GM12878 (cell line): ENCODE results near the gene RCCD1. TPM values are rescaled to one million over a fixed set of nuclear protein-coding genes. Genes with fewer than 3 reads are reported as not detected.

Source experiments
- ATF2 ChIP-seq: IDR thresholded peaks from 2 replicates; pipeline ENCODE4 v1.6.1; 2012; ENCODE audit warnings: low read length, inconsistent platforms
- ATF3 ChIP-seq: IDR thresholded peaks from 2 replicates; pipeline ENCODE4 v1.6.1; 2011; ENCODE audit warnings: low read depth, mild to moderate bottlenecking, low read length, moderate library complexity, borderline replicate concordance; ENCODE audit errors: extremely low read depth
- BHLHE40 ChIP-seq, 2 experiments: fragments of 450-650 bp in 1 of 2; IDR thresholded peaks; 2 replicates each; pipeline ENCODE4 v1.6.1; 2011 to 2017; ENCODE audit warnings: low read depth in 2 of 2, borderline replicate concordance in 1 of 2, improper control_type of control experiment in 1 of 2, low read length in 1 of 2, mild to moderate bottlenecking in 1 of 2
- CHD2 ChIP-seq: IDR thresholded peaks from 2 replicates; pipeline ENCODE4 v1.6.1; 2011; ENCODE audit warnings: low read depth, low read length, improper control_type of control experiment, borderline replicate concordance
- DPF2 ChIP-seq: fragments of 450-650 bp; IDR thresholded peaks from 2 replicates; pipeline ENCODE4 v1.6.1; 2017; ENCODE audit warnings: mild to moderate bottlenecking
- GATAD2B ChIP-seq: fragments of 450-650 bp; conservative IDR thresholded peaks from 2 replicates; pipeline ENCODE4 v1.6.1; 2017; ENCODE audit warnings: low read depth, mild to moderate bottlenecking, moderate library complexity
- HDAC6 ChIP-seq: fragments of 200-600 bp; sonication (generic); IDR thresholded peaks from one replicate; pipeline ENCODE4 v1.8.0; 2017; ENCODE audit warnings: antibody characterized with exemption; ENCODE audit not compliant: unreplicated experiment
- HSF1 ChIP-seq: fragments of 150-350 bp; IDR thresholded peaks from 2 replicates; pipeline ENCODE4 v1.6.1; 2014; ENCODE audit warnings: mild to moderate bottlenecking, low read depth, low read length
- JUND ChIP-seq: IDR thresholded peaks from 2 replicates; pipeline ENCODE4 v1.6.1; 2012; ENCODE audit warnings: low read depth, mild to moderate bottlenecking, low read length, improper control_type of control experiment, moderate library complexity
- KDM1A ChIP-seq: fragments of 200-600 bp; sonication (generic); IDR thresholded peaks from 2 replicates; pipeline ENCODE4 v1.6.1; 2016; ENCODE audit warnings: borderline replicate concordance
- MTA2 ChIP-seq: fragments of 450-650 bp; IDR thresholded peaks from 2 replicates; pipeline ENCODE4 v1.6.1; 2016; ENCODE audit warnings: low read depth, mild to moderate bottlenecking, moderate library complexity
- NFIC ChIP-seq: IDR thresholded peaks from 2 replicates; pipeline ENCODE4 v1.6.1; 2012; ENCODE audit warnings: low read depth, mild to moderate bottlenecking, inconsistent platforms, low read length, moderate library complexity
- NFXL1 ChIP-seq: fragments of 450-650 bp; IDR thresholded peaks from 2 replicates; pipeline ENCODE4 v1.6.1; 2017; ENCODE audit warnings: antibody characterized with exemption, mild to moderate bottlenecking, borderline replicate concordance
- NFYB ChIP-seq: IDR thresholded peaks from 2 replicates; pipeline ENCODE4 v1.6.1; 2011; ENCODE audit warnings: low read depth, mild to moderate bottlenecking, low read length, improper control_type of control experiment, moderate library complexity; ENCODE audit not compliant: insufficient read depth
- PBX3 ChIP-seq: IDR thresholded peaks from 2 replicates; pipeline ENCODE4 v1.6.1; 2011; ENCODE audit warnings: mild to moderate bottlenecking, low read depth, low read length, moderate library complexity; ENCODE audit not compliant: insufficient replicate concordance
- RAD51 ChIP-seq: fragments of 450-650 bp; IDR thresholded peaks from 2 replicates; pipeline ENCODE4 v1.6.1; 2016; ENCODE audit warnings: moderate library complexity, mild to moderate bottlenecking, inconsistent platforms
- RB1 ChIP-seq: fragments of 450-650 bp; formaldehyde crosslinking; IDR thresholded peaks from 2 replicates; pipeline ENCODE4 v1.6.1; 2017; ENCODE audit warnings: mild to moderate bottlenecking, borderline replicate concordance
- RELB ChIP-seq: fragments of 450-650 bp; IDR thresholded peaks from 2 replicates; pipeline ENCODE4 v1.6.1; 2017; ENCODE audit warnings: low read depth, mild to moderate bottlenecking, moderate library complexity
- SIX5 ChIP-seq: IDR thresholded peaks from 2 replicates; pipeline ENCODE4 v1.6.1; 2011; ENCODE audit warnings: mild to moderate bottlenecking, low read depth, low read length, moderate library complexity; ENCODE audit not compliant: severe bottlenecking
- SMAD1 ChIP-seq: fragments of 450-650 bp; IDR thresholded peaks from 2 replicates; pipeline ENCODE4 v1.6.1; 2018; ENCODE audit warnings: mild to moderate bottlenecking, low read depth; ENCODE audit not compliant: partially characterized antibody
- SMC3 ChIP-seq: IDR thresholded peaks from 2 replicates; pipeline ENCODE4 v1.6.1; 2011; ENCODE audit warnings: low read length, improper control_type of control experiment, borderline replicate concordance
- SRF ChIP-seq, 2 experiments: IDR thresholded peaks; 2 replicates each; pipeline ENCODE4 v1.6.1; 2011; ENCODE audit warnings: low read depth in 2 of 2, low read length in 2 of 2, mild to moderate bottlenecking in 1 of 2, moderate library complexity in 1 of 2
- TAF1 ChIP-seq: IDR thresholded peaks from 2 replicates; pipeline ENCODE4 v1.6.1; 2011; ENCODE audit warnings: mild to moderate bottlenecking, low read depth, low read length, borderline replicate concordance
- ZZZ3 ChIP-seq: IDR thresholded peaks from 2 replicates; pipeline ENCODE4 v1.6.1; 2011; ENCODE audit warnings: low read depth; ENCODE audit not compliant: control insufficient read depth, insufficient read length
- polyA plus RNA-seq, 11 experiments: library from polyadenylated mRNA; depleted of rRNA in 4 of 11; unstranded in 6 of 11; stranded (reverse) in 5 of 11; fragments of >200 nt; fragmentation: Nextera tagmentation in 4 of 11; fragmentation: Illumina TruSeq in 1 of 11; extraction: Ambion mirVana in 4 of 11; extraction: Trizol in 1 of 11; gene quantifications; 1 replicate in 1 of 11; 2 replicates in 10 of 11; pipeline versions ENCODE4 v1.2.1 to v1.2.3, GENCODE V29; 2011 to 2016; ENCODE audit warnings: inconsistent platforms in 2 of 11, missing spikeins in 2 of 11, low read depth in 1 of 11
- total RNA-seq, 4 experiments: library from RNA; depleted of rRNA in 3 of 4; stranded (reverse); fragments of >200 nt in 3 of 4; fragmentation: Illumina TruSeq in 1 of 4; extraction: Trizol in 1 of 4; gene quantifications; 2 replicates each; pipeline versions ENCODE4 v1.2.1 to v1.2.3, GENCODE V29; 2013 to 2021

RCCD1 gene
- total and polyA plus RNA-seq, 10 of the 15 experiments (the other 5 are each of a cell fraction or from before 2014, with no cell fraction given): 5.2 to 30.4 (median 20.9) TPM

- TF ChIP-seq BHLHE40 (IDR thresholded peaks at IDR 0.05; ENCODE audit: borderline replicate concordance in 1 of 2, low read depth in 2 of 2, low read length in 1 of 2): no peak
- no peak for TF ChIP-seq NFXL1
- TF ChIP-seq GATAD2B: no peak
- no peak for TF ChIP-seq SIX5
- TF ChIP-seq CHD2: no peak
- 0 out of 2 replicates have a peak, but pooled peaks have one; percentile 15 for TF ChIP-seq RELB
- no peak for TF ChIP-seq KDM1A
- TF ChIP-seq TAF1: no peak
- TF ChIP-seq HDAC6: no peak
- TF ChIP-seq PBX3: no peak
- TF ChIP-seq ATF3: no peak
- no peak for TF ChIP-seq SMAD1
- TF ChIP-seq ATF2: peak; percentile 57; the same call in 1 of the 2 replicates
- no peak for TF ChIP-seq MTA2
- no peak for TF ChIP-seq NFYB
- TF ChIP-seq JUND: no peak
- TF ChIP-seq RB1: no peak
- no peak for TF ChIP-seq SMC3
- peak in 1 of 2 experiments; percentile 80; a peak in 2 of 4 replicates for TF ChIP-seq SRF (IDR thresholded peaks at IDR 0.05; ENCODE audit: low read depth in 2 of 2, low read length in 2 of 2)
- TF ChIP-seq NFIC: no peak
- no peak for TF ChIP-seq RAD51
- no peak for TF ChIP-seq DPF2
- TF ChIP-seq ZZZ3: no peak
- TF ChIP-seq HSF1: no peak
Observed at GRCh38 chr15:90986790-90987507, 32.3 kb downstream of the RCCD1 start (continued).
